ENCODE data around the gene CCDC15. TPM values are rescaled to one million over a fixed set of nuclear protein-coding genes. Genes with fewer than 3 reads are reported as not detected.

The CCDC15 gene
- total and polyA plus RNA-seq, 2 of the 4 experiments (the other 2 are of a cell fraction) = 1.1 to 2.0 TPM

GRCh38 chr11:124919898-124920297, 34.1 kb upstream of the CCDC15 start:
- H3K27ac ChIP-seq (ENCODE audit: insufficient read depth, low read length) = no peak overlapping the region
- ATAC-seq (ENCODE audit: low read depth) (no peak), DNase-seq (no peak)
- H3K4me2 ChIP-seq (ENCODE audit: low read depth, low read length) = no peak overlapping the region
- no peak overlapping the region for H3K9ac ChIP-seq (ENCODE audit: low read depth, low read length)
- H3K4me1 ChIP-seq (ENCODE audit: control insufficient read depth, insufficient read depth, low read length) = peaks cover 8% of the 10 kb centered on the region
- TF ChIP-seq BHLHE40 (IDR thresholded peaks at IDR 0.05; ENCODE audit: low read depth, low read length) = no peak
- no peak for TF ChIP-seq RCOR1 (IDR thresholded peaks at IDR 0.05; ENCODE audit: insufficient replicate concordance, low read length)
- TF ChIP-seq, protein P1, sequence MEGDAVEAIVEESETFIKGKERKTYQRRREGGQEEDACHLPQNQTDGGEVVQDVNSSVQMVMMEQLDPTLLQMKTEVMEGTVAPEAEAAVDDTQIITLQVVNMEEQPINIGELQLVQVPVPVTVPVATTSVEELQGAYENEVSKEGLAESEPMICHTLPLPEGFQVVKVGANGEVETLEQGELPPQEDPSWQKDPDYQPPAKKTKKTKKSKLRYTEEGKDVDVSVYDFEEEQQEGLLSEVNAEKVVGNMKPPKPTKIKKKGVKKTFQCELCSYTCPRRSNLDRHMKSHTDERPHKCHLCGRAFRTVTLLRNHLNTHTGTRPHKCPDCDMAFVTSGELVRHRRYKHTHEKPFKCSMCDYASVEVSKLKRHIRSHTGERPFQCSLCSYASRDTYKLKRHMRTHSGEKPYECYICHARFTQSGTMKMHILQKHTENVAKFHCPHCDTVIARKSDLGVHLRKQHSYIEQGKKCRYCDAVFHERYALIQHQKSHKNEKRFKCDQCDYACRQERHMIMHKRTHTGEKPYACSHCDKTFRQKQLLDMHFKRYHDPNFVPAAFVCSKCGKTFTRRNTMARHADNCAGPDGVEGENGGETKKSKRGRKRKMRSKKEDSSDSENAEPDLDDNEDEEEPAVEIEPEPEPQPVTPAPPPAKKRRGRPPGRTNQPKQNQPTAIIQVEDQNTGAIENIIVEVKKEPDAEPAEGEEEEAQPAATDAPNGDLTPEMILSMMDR (conservative IDR thresholded peaks at IDR 0.05; ENCODE audit: low read depth, low read length) = no peak
- TF ChIP-seq ELK1 (IDR thresholded peaks at IDR 0.05; ENCODE audit: borderline replicate concordance, low read depth, low read length) = no peak
- no peak for TF ChIP-seq MXI1 (IDR thresholded peaks at IDR 0.05; ENCODE audit: borderline replicate concordance, low read depth, low read length)
- TF ChIP-seq MAFK (IDR thresholded peaks at IDR 0.05; ENCODE audit: low read depth, low read length) = no peak
- no peak for TF ChIP-seq RFX5 (IDR thresholded peaks at IDR 0.05; ENCODE audit: low read depth, low read length)
- TF ChIP-seq NFE2L2 (IDR thresholded peaks at IDR 0.05; ENCODE audit: low read depth, low read length) = no peak
- no peak for TF ChIP-seq SMC3 (IDR thresholded peaks at IDR 0.05; ENCODE audit: low read depth, low read length)
- no peak for TF ChIP-seq FOS (IDR thresholded peaks at IDR 0.05; ENCODE audit: low read depth, low read length)
- no peak for TF ChIP-seq RAD21 (IDR thresholded peaks at IDR 0.05; ENCODE audit: low read length)
- TF ChIP-seq CEBPB (IDR thresholded peaks at IDR 0.05; ENCODE audit: low read depth, low read length) = no peak
- TF ChIP-seq POLR2A (IDR thresholded peaks at IDR 0.05; ENCODE audit: low read depth, low read length) = no peak
- no peak overlapping the region for H3K14ac ChIP-seq (replicated peaks; ENCODE audit: low read depth, low read length)
- no peaks in the 10 kb centered on the region for H3K27me3 ChIP-seq (ENCODE audit: control insufficient read depth, insufficient read depth, low read length)
- POLR2A ChIA-PET (ENCODE audit: unreplicated experiment) = interaction anchor here (0.6 to 1.0 kb wide), 2 partner anchors 22 to 239 kb away, joined by 3 read pairs; partner anchors contain the start of gene ROBO4
- H3K4me3 ChIP-seq (ENCODE audit: insufficient read depth, low read depth, low read length) = no peak overlapping the region
- dilution Hi-C loops (cut with HindIII; ENCODE audit: low sequenced_read_pairs, unreplicated experiment) (no loop called here), intact Hi-C loops (cut with micrococcal nuclease) (loop anchor here (2.0 kb wide), 1 partner anchor 43 kb away; no protein-coding TSS in a partner anchor), in situ Hi-C loops (cut with MboI; ENCODE audit: low sequenced_read_pairs) (no loop called here)
- no TSS peak for BruUV-seq (replicated peaks)
- no peak overlapping the region for H2AK9ac ChIP-seq (replicated peaks; ENCODE audit: low read depth, low read length, poor library complexity)
- H3K36me3 ChIP-seq (ENCODE audit: control insufficient read depth, insufficient read depth, low read length) = no peaks in the 10 kb centered on the region
- H3K23ac ChIP-seq (ENCODE audit: low read depth, low read length) = no peak overlapping the region
- no peak overlapping the region for H2AFZ ChIP-seq (replicated peaks; ENCODE audit: low read length, poor library complexity)
- no peak overlapping the region for H3K4ac ChIP-seq (ENCODE audit: low read depth, low read length)
- H4K20me1 ChIP-seq (ENCODE audit: insufficient read depth, low read length) = no peaks in the 10 kb centered on the region
- CTCF ChIA-PET = interaction anchor here (0.9 to 1.0 kb wide), 2 partner anchors 31 to 54 kb away, joined by 3 read pairs; no protein-coding TSS in a partner anchor
- H3K9me3 ChIP-seq (ENCODE audit: control insufficient read depth, insufficient read depth, low read length) = no peaks in the 10 kb centered on the region
- H4K8ac ChIP-seq (ENCODE audit: low read depth in 2 of 2, low read length in 2 of 2) = peak overlapping the region in 1 of 2 experiments; percentile 68; a peak in 1 of 4 replicates
- no peak overlapping the region for H3K56ac ChIP-seq (ENCODE audit: extremely low read depth, insufficient read depth, low read length)
- H4K5ac ChIP-seq (ENCODE audit: low read depth, low read length) = no peak overlapping the region
- no peak overlapping the region; the same call in 2 of the 3 replicates for H2BK15ac ChIP-seq (ENCODE audit: low read depth, low read length)
- H3K9me1 ChIP-seq (ENCODE audit: insufficient read depth, low read length) = peaks cover 24% of the 10 kb centered on the region; the same call in 1 of the 2 replicates
- no peak overlapping the region for H2BK120ac ChIP-seq (ENCODE audit: low read depth, low read length)
- H2BK20ac ChIP-seq (ENCODE audit: low read depth, low read length) = no peak overlapping the region; the same call in 1 of the 2 replicates
- no peak overlapping the region for H3K18ac ChIP-seq (ENCODE audit: low read depth, low read length)
- no CpG with 5 or more reads among the region's 2 CpGs for WGBS, 2 experiments (ENCODE audit: extremely low coverage in 2 of 2, insufficient read length in 1 of 2)
- H2BK5ac ChIP-seq (ENCODE audit: low read depth, low read length, poor library complexity, severe bottlenecking) = no peak overlapping the region
- peaks cover 0 to 3% of the 10 kb centered on the region in 2 experiments; a peak in 1 of 4 replicates for H3K79me1 ChIP-seq (ENCODE audit: low read depth in 1 of 2, low read length in 2 of 2)
- peak overlapping the region; percentile 51; the same call in 1 of the 2 replicates for H2AK5ac ChIP-seq (ENCODE audit: low read depth, low read length)
- H4K91ac ChIP-seq (ENCODE audit: insufficient read depth, low read depth, low read length) = no peak overlapping the region

Measured in IMR-90 (cell line).